Spleen (tissue), 7 donors: ENCODE data around the gene PRR16.

Experiments used
- CTCF ChIP-seq, 11 experiments: fragments of 200-600 bp in 7 of 11; fragments of 450-650 bp in 4 of 11; sonication (generic) in 4 of 11; IDR thresholded peaks in 8 of 11; conservative IDR thresholded peaks in 3 of 11; 1 replicate in 7 of 11; 2 replicates in 4 of 11; pipeline versions ENCODE4 v1.4.0 to v1.8.0; 2016 to 2021; ENCODE audit warnings: antibody characterized with exemption in 11 of 11, inconsistent platforms in 4 of 11, mild to moderate bottlenecking in 1 of 11
- POLR2A ChIP-seq, 3 donors: fragments of 450-650 bp; IDR thresholded peaks; one replicate each; pipeline ENCODE4 v1.5.1; 2017; ENCODE audit warnings: antibody characterized with exemption in 3 of 3, mild to moderate bottlenecking in 1 of 3
- POLR2AphosphoS5 ChIP-seq, 3 donors: sonication (generic); formaldehyde crosslinking; IDR thresholded peaks; one replicate each; pipeline ENCODE4 v1.5.1; 2017; ENCODE audit warnings: antibody characterized with exemption in 3 of 3
- donor health status: DM: no; HTN: no; CAD: no; lungs with moderate emphysema.
- donor health status: DM: no; HTN: no; CAD: no.
- donor health status: DM: no; HTN: no; CAD: no.

- no peak for TF ChIP-seq CTCF (IDR thresholded peaks at IDR 0.05 in 8 of 11, conservative IDR thresholded peaks at IDR 0.05 in 3 of 11)
- no peak for TF ChIP-seq POLR2AphosphoS5 (IDR thresholded peaks at IDR 0.05)
- no peak for TF ChIP-seq POLR2A (IDR thresholded peaks at IDR 0.05)
These were observed 48.0 kb downstream of the PRR16 start for GRCh38 chr5:120512068-120512467.
